H9 (cell line): Measurements from ENCODE around the gene WFS1. TPM values are rescaled to one million over a fixed set of nuclear protein-coding genes. Genes with fewer than 3 reads are reported as not detected.

Experiments
- DNase-seq: peaks from one replicate; pipeline ENCODE4 v3.0.0-alpha.2; 2017
- H2AFZ ChIP-seq: one replicate; pipeline ENCODE4 v1.6.1; 2013; ENCODE audit warnings: mild to moderate bottlenecking, low read length, control low read depth, moderate library complexity
- H2AK5ac ChIP-seq: 2 replicates; pipeline ENCODE4 v1.6.1; 2013; ENCODE audit warnings: low read length, control low read depth, mixed read lengths; ENCODE audit not compliant: insufficient read length
- H2BK120ac ChIP-seq: one replicate; pipeline ENCODE4 v1.6.1; 2013; ENCODE audit warnings: low read depth, mild to moderate bottlenecking, low read length, control low read depth, inconsistent platforms; ENCODE audit not compliant: poor library complexity, severe bottlenecking
- H2BK12ac ChIP-seq: 2 replicates; pipeline ENCODE4 v1.6.1; 2013; ENCODE audit warnings: low read length, control low read depth, mixed read lengths, low read depth; ENCODE audit not compliant: insufficient read length
- H2BK15ac ChIP-seq: 2 replicates; pipeline ENCODE4 v1.6.1; 2013; ENCODE audit warnings: low read depth, low read length, control low read depth
- H2BK20ac ChIP-seq: one replicate; pipeline ENCODE4 v1.6.1; 2013; ENCODE audit warnings: low read depth, mild to moderate bottlenecking, low read length, control low read depth, inconsistent platforms; ENCODE audit not compliant: poor library complexity, severe bottlenecking
- H2BK5ac ChIP-seq: 2 replicates; pipeline ENCODE4 v1.6.1; 2013; ENCODE audit warnings: low read length, control low read depth, mixed read lengths; ENCODE audit not compliant: insufficient read length
- H3K14ac ChIP-seq: 2 replicates; pipeline ENCODE4 v1.6.1; 2013; ENCODE audit warnings: low read length, control low read depth; ENCODE audit not compliant: insufficient read depth
- H3K18ac ChIP-seq: 2 replicates; pipeline ENCODE4 v1.6.1; 2013; ENCODE audit warnings: low read depth, mild to moderate bottlenecking, mixed read lengths, low read length, control low read depth; ENCODE audit not compliant: insufficient read length
- H3K23ac ChIP-seq: 2 replicates; pipeline ENCODE4 v1.6.1; 2013; ENCODE audit warnings: low read length, control low read depth, mixed read lengths, low read depth; ENCODE audit not compliant: insufficient read length
- H3K23me2 ChIP-seq: 2 replicates; pipeline ENCODE4 v1.6.1; 2013; ENCODE audit warnings: low read depth, mild to moderate bottlenecking, mixed read lengths, low read length, control low read depth; ENCODE audit not compliant: insufficient read length, poor library complexity, severe bottlenecking
- H3K27ac ChIP-seq: 2 replicates; pipeline ENCODE4 v1.5.1; 2013; ENCODE audit warnings: low read length, control low read depth, mixed read lengths, low read depth; ENCODE audit not compliant: insufficient read length
- H3K27me3 ChIP-seq: 2 replicates; pipeline ENCODE4 v1.6.1; 2013; ENCODE audit warnings: low read length, control low read depth, inconsistent platforms; ENCODE audit not compliant: insufficient read depth
- H3K4ac ChIP-seq: 2 replicates; pipeline ENCODE4 v1.6.1; 2013; ENCODE audit warnings: low read depth, mild to moderate bottlenecking, control low read depth, inconsistent platforms, low read length, moderate library complexity
- H3K4me1 ChIP-seq: 2 replicates; pipeline ENCODE4 v1.6.1; 2013; ENCODE audit warnings: low read length, control low read depth, inconsistent platforms; ENCODE audit not compliant: insufficient read depth
- H3K4me2 ChIP-seq: 2 replicates; pipeline ENCODE4 v1.6.1; 2013; ENCODE audit warnings: low read length, control low read depth, mixed read lengths; ENCODE audit not compliant: insufficient read length, insufficient read depth
- H3K56ac ChIP-seq: 2 replicates; pipeline ENCODE4 v1.6.1; 2013; ENCODE audit warnings: low read depth, mild to moderate bottlenecking, mixed read lengths, low read length, control low read depth; ENCODE audit not compliant: insufficient read length
- H3K79me1 ChIP-seq: 2 replicates; pipeline ENCODE4 v1.6.1; 2013; ENCODE audit warnings: low read depth, mild to moderate bottlenecking, moderate library complexity, low read length, control low read depth, inconsistent platforms; ENCODE audit not compliant: insufficient read depth, poor library complexity, severe bottlenecking
- H3K79me2 ChIP-seq: 2 replicates; pipeline ENCODE4 v1.6.1; 2013; ENCODE audit warnings: low read length, control low read depth, inconsistent platforms; ENCODE audit not compliant: insufficient read depth
- H3K9ac ChIP-seq: 2 replicates; pipeline ENCODE4 v1.6.1; 2013; ENCODE audit warnings: low read length, control low read depth, mixed read lengths; ENCODE audit not compliant: insufficient read length; ENCODE audit errors: extremely low read depth
- H3K9me3 ChIP-seq: one replicate; pipeline ENCODE4 v1.6.1; 2013; ENCODE audit warnings: low read depth, low read length, inconsistent platforms; ENCODE audit not compliant: control insufficient read depth
- H3T11ph ChIP-seq: one replicate; pipeline ENCODE4 v1.6.1; 2013; ENCODE audit warnings: mild to moderate bottlenecking, low read length, control low read depth, inconsistent platforms
- H4K20me1 ChIP-seq: one replicate; pipeline ENCODE4 v1.6.1; 2013; ENCODE audit not compliant: control insufficient read depth, insufficient read length, insufficient read depth
- H4K5ac ChIP-seq: 2 replicates; pipeline ENCODE4 v1.6.1; 2013; ENCODE audit warnings: low read depth, mild to moderate bottlenecking, mixed read lengths, low read length, control low read depth; ENCODE audit not compliant: insufficient read length
- H4K8ac ChIP-seq: replicated peaks from 2 replicates; pipeline ENCODE4 v1.6.1; 2013; ENCODE audit warnings: low read length, control low read depth, mixed read lengths, low read depth; ENCODE audit not compliant: insufficient read length
- H4K91ac ChIP-seq: 2 replicates; pipeline ENCODE4 v1.6.1; 2013; ENCODE audit warnings: low read depth, mild to moderate bottlenecking, moderate library complexity, mixed read lengths, low read length, control low read depth; ENCODE audit not compliant: insufficient read length
- H3K27ac Mint-ChIP-seq, 3 experiments: 2 replicates in 2 of 3; 3 replicates in 1 of 3; pipeline ENCODE4 v1.8.0; 2020 to 2021; ENCODE audit warnings: mixed read lengths in 3 of 3, mild to moderate bottlenecking in 1 of 3, moderate library complexity in 1 of 3
- H3K27me3 Mint-ChIP-seq: 2 replicates; pipeline ENCODE4 v1.8.0; 2021; ENCODE audit warnings: low read depth, mild to moderate bottlenecking, moderate library complexity, mixed read lengths
- H3K36me3 Mint-ChIP-seq, 3 experiments: 2 replicates in 2 of 3; 3 replicates in 1 of 3; pipeline ENCODE4 v1.8.0; 2020 to 2021; ENCODE audit warnings: low read depth in 3 of 3, mixed read lengths in 3 of 3; ENCODE audit not compliant: insufficient read depth in 1 of 3
- H3K4me1 Mint-ChIP-seq, 2 experiments: 2 replicates each; pipeline ENCODE4 v1.8.0; 2020; ENCODE audit warnings: mixed read lengths in 2 of 2
- H3K4me3 Mint-ChIP-seq, 2 experiments: 2 replicates in 1 of 2; 3 replicates in 1 of 2; pipeline ENCODE4 v1.8.0; 2020 to 2021; ENCODE audit warnings: mild to moderate bottlenecking in 2 of 2, mixed read lengths in 2 of 2, moderate library complexity in 1 of 2
- H3K9me3 Mint-ChIP-seq, 2 experiments: 2 replicates in 1 of 2; 3 replicates in 1 of 2; pipeline ENCODE4 v1.8.0; 2020; ENCODE audit warnings: mild to moderate bottlenecking in 2 of 2, mixed read lengths in 2 of 2, moderate library complexity in 1 of 2
- CTCF ChIP-seq: fragments of 200-600 bp; sonication (generic); conservative IDR thresholded peaks from 3 replicates; pipeline ENCODE4 v1.8.0; 2021; ENCODE audit warnings: antibody characterized with exemption, mild to moderate bottlenecking
- WGBS: extraction: QIAGEN DNeasy Blood & Tissue Kit; methylation state at CpG from one replicate; pipeline ENCODE4 v1.1.7; 2013; ENCODE audit warnings: missing lambda C conversion rate, low lambda C conversion rate, mixed read lengths; ENCODE audit not compliant: insufficient read length; ENCODE audit errors: extremely low coverage; 5-methylcytosine and 5-hydroxymethylcytosine counted together
- total RNA-seq: library from RNA; stranded (reverse); gene quantifications from 2 replicates; pipeline ENCODE4 v1.2.1, GENCODE V29; 2021

Gene WFS1
- total RNA-seq, 1 experiment from 2014 or later, result 18.9 TPM

- Histone ChIP-seq H4K5ac (no peak overlapping the region), H3K4ac (no peak overlapping the region), H3K9me3 (no peaks in the 10 kb centered on the region), H4K8ac (no peak overlapping the region), H3K23me2 (peaks cover 3% of the 10 kb centered on the region), H2BK20ac (no peak overlapping the region), H2BK12ac (no peak overlapping the region), H3K18ac (no peak overlapping the region), H3K4me1 (no peaks in the 10 kb centered on the region; the same call in 1 of the 2 replicates), H2AFZ (no peak overlapping the region), H3K14ac (no peak overlapping the region), H2AK5ac (no peak overlapping the region), H3K4me2 (no peak overlapping the region), H3K56ac (no peak overlapping the region), H3K23ac (no peak overlapping the region), H3K79me1 (no peaks in the 10 kb centered on the region), H3K27ac (no peak overlapping the region), H3K27me3 (no peaks in the 10 kb centered on the region), H4K91ac (no peak overlapping the region), H3K9ac (no peak overlapping the region), H3K79me2 (no peaks in the 10 kb centered on the region), H2BK15ac (no peak overlapping the region), H3T11ph (no peak overlapping the region), H2BK5ac (no peak overlapping the region), H2BK120ac (no peak overlapping the region), H4K20me1 (no peaks in the 10 kb centered on the region)
- H3K27me3 Mint-ChIP-seq, result peaks cover 1% of the 10 kb centered on the region
- WGBS, result no CpG with 5 or more reads among the region's 16 CpGs
- TF ChIP-seq CTCF, result no peak
- H3K4me1 Mint-ChIP-seq, result peaks cover 0 to 7% of the 10 kb centered on the region in 2 experiments; a peak in 2 of 4 replicates
- no peak overlapping the region for H3K27ac Mint-ChIP-seq
- H3K36me3 Mint-ChIP-seq, result no peaks in the 10 kb centered on the region
- no peak for DNase-seq
- H3K4me3 Mint-ChIP-seq, result no peak overlapping the region
- H3K9me3 Mint-ChIP-seq, result no peaks in the 10 kb centered on the region; a peak in 1 of 5 replicates
Observed at GRCh38 chr4:6346373-6347110, 76.9 kb downstream of the WFS1 start.
